GM13976 (cell line): ENCODE data around the gene KRT1.

Experiments used
- DNase-seq: peaks from one replicate; pipeline ENCODE4 v3.0.0; 2012; ENCODE audit warnings: low spot score
- CTCF ChIP-seq: IDR thresholded peaks from 2 replicates; pipeline ENCODE4 v1.5.1; 2012; ENCODE audit warnings: borderline replicate concordance, mild to moderate bottlenecking; ENCODE audit not compliant: insufficient read depth; ENCODE audit errors: extremely low read depth, missing control alignments, control extremely low read depth
- in situ Hi-C: fragments of 300-500 bp; cut with MboI; formaldehyde crosslinking; loops from one replicate; pipeline ENCODE4 v1.12.0; 2022; ENCODE audit warnings: low sequenced_read_pairs, mixed read lengths, inconsistent platforms; ENCODE audit not compliant: unreplicated experiment

Gene KRT1

DNA sequence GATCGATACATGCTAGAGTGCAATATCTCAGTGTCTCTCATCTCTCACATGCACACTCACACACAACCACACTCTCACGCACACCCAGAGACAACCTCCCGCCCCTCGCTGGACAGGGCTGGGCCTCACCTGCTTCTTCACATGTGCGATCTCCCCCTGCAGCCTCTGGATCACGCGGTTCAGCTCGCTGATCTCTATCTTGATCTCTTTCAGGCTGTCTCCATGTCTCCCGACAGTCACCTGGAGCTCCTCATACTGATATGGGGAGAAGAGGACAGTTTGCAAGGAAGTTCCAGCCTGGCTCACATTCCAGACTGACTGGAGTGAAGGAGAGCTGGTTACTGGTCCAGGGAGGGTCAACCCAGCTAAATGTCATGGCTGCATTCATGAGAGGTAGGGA lies 32.6 kb downstream of the KRT1 start:
- in situ Hi-C loops = no loop called here
- no peak for TF ChIP-seq CTCF

DNA sequence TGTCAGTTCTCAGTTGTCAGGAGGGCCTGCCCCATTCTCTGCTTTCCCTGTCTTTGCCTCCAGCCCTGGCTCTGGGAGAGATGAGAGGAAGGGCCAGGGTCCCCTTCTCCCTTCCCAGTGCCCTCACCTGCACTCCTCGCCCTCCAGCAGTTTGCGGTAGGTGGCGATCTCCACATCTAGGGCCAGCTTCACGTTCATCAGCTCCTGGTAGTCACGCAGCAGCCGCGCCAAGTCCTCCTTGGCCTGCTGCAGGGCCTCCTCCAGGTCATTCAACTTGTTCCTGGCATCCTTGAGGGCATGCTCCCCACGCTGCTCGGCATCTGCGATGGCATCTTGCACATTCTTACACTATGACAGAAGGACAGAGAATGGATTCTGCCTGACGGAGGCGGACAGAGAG lies 33.6 kb downstream of the KRT1 start:
- in situ Hi-C loops = no loop called here
- no peak for DNase-seq
- TF ChIP-seq CTCF = no peak

More for the DNA sequence above, 32.6 kb downstream of the KRT1 start:
- no peak for DNase-seq

DNA sequence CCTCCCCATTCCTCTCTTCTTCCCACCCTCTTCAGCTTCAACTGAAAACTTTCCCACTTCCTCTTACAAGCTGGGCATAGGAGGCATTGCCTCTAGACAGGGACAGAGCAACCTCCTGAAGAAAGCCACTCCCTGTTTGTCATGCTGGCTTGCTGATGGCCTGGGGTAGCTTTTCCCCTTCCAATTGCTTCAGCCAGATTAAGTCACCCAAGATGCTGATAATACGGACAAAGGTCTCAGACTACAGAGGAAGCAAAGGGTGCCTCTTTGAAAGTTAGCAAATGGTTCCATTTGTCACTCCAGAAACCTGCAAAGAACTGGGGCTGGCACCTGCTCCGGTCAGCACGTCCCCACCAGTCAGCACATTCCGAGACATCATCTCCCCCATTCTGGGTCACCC lies 34.2 kb downstream of the KRT1 start:
- no peak for TF ChIP-seq CTCF
- DNase-seq = no peak
- in situ Hi-C loops = no loop called here

GRCh38 chr12:52645120-52645761 lies 35.0 kb downstream of the KRT1 start:
- no peak for DNase-seq
- in situ Hi-C loops = no loop called here
- TF ChIP-seq CTCF = no peak

DNA sequence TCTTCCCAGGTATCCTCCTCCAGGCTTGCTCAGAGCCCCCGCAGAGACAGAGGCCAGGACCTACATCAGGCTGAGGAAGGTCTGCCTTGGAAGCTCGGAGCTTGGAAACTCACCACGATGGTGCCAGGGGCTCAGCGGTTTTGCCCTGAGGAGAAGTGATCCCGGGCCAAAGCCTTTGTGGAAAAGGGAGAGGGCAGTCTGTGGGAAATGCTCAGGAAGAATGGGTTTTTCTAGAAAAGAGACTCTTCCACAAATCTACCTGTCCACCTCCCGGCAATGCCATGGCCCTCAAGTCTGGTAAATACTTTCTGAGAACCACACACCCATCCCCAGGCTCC lies 36.2 kb downstream of the KRT1 start:
- in situ Hi-C loops = no loop called here
- TF ChIP-seq CTCF = no peak

DNA sequence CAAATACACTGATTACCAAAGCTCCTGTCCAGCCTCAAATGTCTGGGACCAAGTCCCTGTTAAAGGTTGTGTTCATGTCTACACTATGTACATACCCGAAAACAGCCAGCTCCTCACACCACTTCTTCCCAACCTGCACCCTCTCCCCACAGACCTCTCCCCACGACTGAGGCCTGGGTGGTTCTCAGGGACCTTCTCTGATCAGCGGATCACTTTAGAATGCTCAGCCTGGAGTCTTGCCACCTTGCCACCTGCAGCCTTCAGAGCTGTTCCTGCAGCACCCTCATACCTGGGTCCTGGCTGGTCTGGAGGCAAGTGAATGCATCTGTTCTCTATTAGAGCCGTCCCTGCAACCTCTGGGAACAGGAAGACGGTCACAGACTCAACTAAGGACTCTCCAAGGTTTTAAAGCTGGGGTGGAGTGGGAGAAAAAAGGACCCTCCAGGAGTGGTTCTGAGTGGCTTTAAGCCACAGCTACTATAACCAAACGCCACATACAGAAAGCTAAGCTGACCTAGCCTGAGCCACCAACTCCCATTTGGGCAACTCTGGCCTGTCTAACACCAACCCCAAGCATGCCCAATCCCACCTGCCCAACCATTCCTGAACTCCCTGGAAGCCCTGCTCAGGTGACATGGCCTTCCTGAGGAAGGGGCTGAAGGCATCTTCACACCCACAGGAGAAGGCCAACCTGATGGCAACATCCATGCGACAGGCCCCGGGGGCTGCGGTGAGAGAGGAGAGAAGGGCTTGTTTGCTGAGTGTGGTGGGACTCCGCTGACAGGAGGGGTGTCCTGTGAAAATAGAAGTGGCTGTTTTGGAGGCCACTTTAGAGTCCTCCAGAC lies 36.8 kb downstream of the KRT1 start:
- in situ Hi-C loops = no loop called here
- TF ChIP-seq CTCF = no peak
- no peak for DNase-seq

More for the DNA sequence above, 36.2 kb downstream of the KRT1 start:
- no peak for DNase-seq
